CD4-positive, alpha-beta T cell treated with Interleukin-4 for 4 hours (primary cell): ENCODE results near the gene ISG15.

Source experiments
- DNase-seq: peaks from one replicate; pipeline ENCODE4 v3.0.0-alpha.2; 2020

ISG15 gene

DNA sequence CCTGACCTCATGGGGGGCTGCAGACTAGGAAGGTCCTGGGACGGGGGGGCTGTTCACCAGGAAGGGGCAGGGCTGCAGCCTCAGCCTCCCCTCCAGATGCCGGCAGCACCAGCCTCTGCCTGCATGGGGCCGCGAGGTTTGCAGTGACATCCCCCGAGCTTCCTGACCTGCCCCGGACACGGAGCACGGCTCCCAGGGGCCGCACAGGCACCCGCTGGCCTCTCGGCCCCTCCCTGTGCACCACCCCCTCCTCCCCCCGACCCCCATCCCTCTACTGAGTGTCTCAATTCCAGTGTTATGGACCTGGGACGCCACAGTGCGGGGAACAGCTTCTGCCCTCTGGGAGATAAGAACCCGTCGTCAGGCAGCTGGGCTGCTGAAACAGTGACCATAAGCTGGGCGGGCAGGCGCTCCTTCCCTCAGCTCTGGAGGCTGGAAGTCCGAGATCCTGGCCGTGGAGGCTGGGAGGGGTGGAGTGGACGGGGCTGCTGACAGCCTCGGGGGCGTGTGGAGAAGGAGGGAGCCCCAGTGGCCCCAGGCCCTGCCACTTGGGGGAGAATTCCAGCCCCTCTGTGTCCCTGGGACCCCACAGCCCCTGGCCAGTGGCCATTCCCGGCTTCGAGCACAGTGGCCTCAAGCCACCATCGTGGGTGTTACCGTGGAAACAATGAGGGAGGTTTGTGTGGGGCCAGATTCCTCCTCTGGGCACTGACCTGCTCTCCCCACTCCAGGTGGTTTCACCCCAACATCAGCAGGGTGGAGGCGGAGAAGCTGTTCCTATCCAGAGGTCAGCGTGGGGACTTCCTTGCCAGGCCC is 49.3 kb downstream of the ISG15 start:
- no peak for DNase-seq

GRCh38 chr1:1063261-1063944 is 50.1 kb downstream of the ISG15 start:
- no peak for DNase-seq
